ENCODE data around the gene RNF145.

- TF ChIP-seq CTCF (IDR thresholded peaks at IDR 0.05) (no peak), POLR2A (IDR thresholded peaks at IDR 0.05) (no peak)
These were observed 5.3 kb upstream of the RNF145 start for GRCh38 chr5:159214486-159215271.

Measured in body of pancreas (tissue), 4 donors.